GM19438 (cell line): ENCODE data around the gene SLC25A53.
A peak's percentile ranks its signal among the peaks of the same experiment; 100 is the strongest.

Experiments used
- ATAC-seq: cut with Tn5 transposase; IDR thresholded peaks from one replicate; pipeline ENCODE4 v1.9.1; 2021; ENCODE audit warnings: low read depth; ENCODE audit not compliant: unreplicated experiment

SLC25A53 gene, protein sequence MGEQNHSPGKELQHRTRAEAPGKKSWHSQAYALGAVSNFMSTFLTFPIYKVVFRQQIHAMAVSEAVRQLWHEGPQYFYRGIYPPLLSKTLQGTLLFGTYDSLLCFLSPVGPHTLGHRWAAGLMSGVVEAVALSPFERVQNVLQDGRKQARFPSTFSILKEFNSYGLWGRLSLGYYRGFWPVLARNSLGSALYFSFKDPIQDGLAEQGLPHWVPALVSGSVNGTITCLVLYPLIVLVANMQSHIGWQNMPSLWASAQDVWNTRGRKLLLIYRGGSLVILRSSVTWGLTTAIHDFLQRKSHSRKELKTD

GRCh38 chrX:104156630-104157529 is at the start of gene SLC25A53:
Gene SLC25A53, minus strand, starts transcription at chrX:104157009. Its CDS starts 51,752 bp downstream, at chrX:104105257.
- peak; percentile 96 for ATAC-seq

- ATAC-seq = no peak
Measured at GRCh38 chrX:104205548-104205947, 48.7 kb upstream of the SLC25A53 start.

- peak; percentile 74 for ATAC-seq
Measured at GRCh38 chrX:104195489-104196084, 38.8 kb upstream of the SLC25A53 start.

DNA sequence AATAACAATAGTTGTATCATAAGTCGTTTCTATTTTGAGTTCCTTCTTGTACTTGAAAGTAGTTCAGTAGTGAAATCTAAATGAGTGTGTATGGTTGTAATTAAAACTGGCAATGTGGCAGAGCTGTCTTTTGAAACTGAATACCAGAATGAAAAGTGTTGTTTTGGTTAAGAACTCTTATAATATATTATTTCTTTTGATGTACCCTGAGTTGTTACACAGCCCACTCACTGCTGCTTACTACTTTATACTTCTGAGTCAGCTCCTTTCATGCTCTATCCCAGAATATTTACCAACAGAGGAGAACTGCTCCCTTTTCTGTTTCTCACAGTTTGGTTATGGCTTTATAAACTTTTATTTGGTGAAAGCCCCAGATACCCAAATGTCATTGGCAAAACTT is 38.2 kb upstream of the SLC25A53 start:
- no peak for ATAC-seq

- ATAC-seq = no peak
Measured at GRCh38 chrX:104193485-104193884, 36.7 kb upstream of the SLC25A53 start.

DNA sequence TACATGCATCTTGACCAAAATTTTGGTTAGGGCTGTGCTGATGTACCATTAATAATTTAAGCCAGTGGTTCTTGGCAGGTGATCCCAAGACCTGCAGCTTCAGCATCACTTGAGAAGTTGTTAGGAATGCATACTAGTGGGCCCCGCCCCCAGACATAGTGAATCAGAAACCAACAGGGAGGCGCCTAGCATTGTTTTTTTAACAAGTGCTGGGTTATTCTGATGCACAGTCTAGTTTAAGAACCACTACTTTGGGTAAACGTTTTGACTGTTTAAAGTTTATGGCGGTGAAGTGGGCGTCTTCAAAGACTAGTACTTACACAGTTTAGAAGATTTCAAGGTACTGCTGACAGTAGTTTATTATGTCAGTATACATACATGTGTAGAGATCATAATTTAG is 33.0 kb upstream of the SLC25A53 start:
- no peak for ATAC-seq

- ATAC-seq = no peak
Measured at GRCh38 chrX:104187931-104188330, 31.1 kb upstream of the SLC25A53 start.

DNA sequence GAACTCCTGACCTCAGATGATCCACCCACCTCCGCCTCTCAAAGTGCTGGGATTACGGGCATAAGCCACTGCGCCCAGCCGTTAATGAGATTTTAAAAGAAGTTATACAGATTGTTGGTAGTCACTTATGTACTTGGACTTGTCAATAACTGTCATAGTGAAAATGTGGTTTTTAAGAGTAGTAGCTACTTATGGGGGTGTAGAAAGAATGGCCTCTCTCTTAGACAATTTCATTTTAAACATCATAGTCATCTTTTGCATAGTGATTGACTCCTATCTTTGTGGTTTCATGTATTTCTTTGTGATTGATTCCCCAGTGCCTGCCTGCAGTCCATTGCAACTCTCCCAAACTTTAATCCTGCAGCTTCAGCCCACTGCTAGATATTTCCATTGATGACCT is 26.9 kb upstream of the SLC25A53 start:
- no peak for ATAC-seq

DNA sequence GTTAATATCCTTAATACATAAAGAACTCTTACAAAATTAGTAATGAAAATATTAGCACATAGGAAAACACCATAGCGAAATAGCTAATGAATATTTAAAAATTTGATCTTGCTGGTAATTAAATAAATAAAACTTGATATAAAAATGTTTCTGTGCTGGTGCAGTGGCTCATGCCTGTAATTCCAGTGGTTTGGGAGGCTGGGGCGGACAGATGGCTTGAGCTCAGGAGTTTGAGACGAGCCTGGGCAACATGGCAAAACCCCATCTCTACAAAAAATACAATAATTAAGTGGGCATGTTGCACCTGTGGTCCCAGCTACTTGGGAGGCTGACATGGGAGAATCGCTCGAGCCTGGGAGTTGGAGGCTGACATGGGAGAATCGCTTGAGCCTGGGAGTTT is 17.0 kb upstream of the SLC25A53 start:
- no peak for ATAC-seq

GRCh38 chrX:104172788-104173187 is 16.0 kb upstream of the SLC25A53 start:
- no peak for ATAC-seq

GRCh38 chrX:104172121-104172520 is 15.3 kb upstream of the SLC25A53 start:
- no peak for ATAC-seq

DNA sequence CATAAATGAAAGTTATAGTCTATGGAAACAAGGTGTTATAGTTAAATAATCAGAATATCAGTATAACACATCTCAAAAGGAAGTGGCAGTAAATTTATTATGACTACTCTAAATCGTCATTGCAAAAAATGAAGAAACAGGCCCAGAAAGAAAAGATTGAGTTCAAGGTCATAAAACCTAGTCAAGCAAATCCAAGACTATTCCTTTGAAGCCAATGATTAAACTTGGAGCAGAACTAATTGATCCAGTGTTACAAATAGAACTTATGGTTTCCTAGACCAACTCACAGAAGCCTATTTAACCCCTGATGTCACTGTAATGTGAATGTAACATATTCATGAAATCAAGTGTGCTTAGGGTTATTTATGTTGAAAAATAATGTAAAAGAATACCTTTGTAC is 11.3 kb upstream of the SLC25A53 start:
- no peak for ATAC-seq

- peak; percentile 2 for ATAC-seq
Measured at GRCh38 chrX:104166735-104167436, 10.1 kb upstream of the SLC25A53 start.

- ATAC-seq = peak; percentile 93
Measured at GRCh38 chrX:104165894-104166734, 9.3 kb upstream of the SLC25A53 start, which contains the start of gene FAM199X. Gene FAM199X, plus strand, starts transcription at chrX:104166453. Its CDS starts 333 bp downstream, at chrX:104166786.

GRCh38 chrX:104151037-104151436 is 5.8 kb downstream of the SLC25A53 start:
- no peak for ATAC-seq

- ATAC-seq = no peak
Measured at GRCh38 chrX:104141087-104141760, 15.6 kb downstream of the SLC25A53 start.

GRCh38 chrX:104137496-104137895 is 19.3 kb downstream of the SLC25A53 start:
- ATAC-seq = no peak

GRCh38 chrX:104136241-104137019 is 20.4 kb downstream of the SLC25A53 start:
- peak; percentile 88 for ATAC-seq
